IMR-90 (cell line): ENCODE measurements around the gene ATOH8. TPM values are rescaled to one million over a fixed set of nuclear protein-coding genes. Genes with fewer than 3 reads are reported as not detected.

Experiments used
- ATAC-seq: fragments of 200-7000 bp; cut with Tn5 transposase; 2 replicates; pipeline ENCODE4 v1.9.1; 2020; ENCODE audit warnings: low read depth, mild to moderate bottlenecking, moderate library complexity
- BruUV-seq: library from RNA; stranded (reverse); fragments of 400-500 nt; replicated peaks from 2 replicates; lab custom pipeline; 2021; lab: Mats Ljungman, UMichigan
- CTCF ChIA-PET: fragments of 300-600 bp; formaldehyde crosslinking; extraction: SDS; loops from one replicate; lab custom pipeline; 2021; ENCODE audit warnings: antibody characterized with exemption; lab: Yijun Ruan, JAX
- POLR2A ChIA-PET: fragments of 300-600 bp; sonication (Branson Sonifier 250); formaldehyde crosslinking; loops from one replicate; lab custom pipeline; 2022; ENCODE audit warnings: antibody characterized with exemption; ENCODE audit not compliant: unreplicated experiment; lab: Charles Lee
- DNase-seq: peaks from one replicate; pipeline ENCODE4 v3.0.0; 2013
- H2AFZ ChIP-seq: replicated peaks from 2 replicates; pipeline ENCODE3; 2013; ENCODE audit warnings: low read length, mild to moderate bottlenecking; ENCODE audit not compliant: poor library complexity
- H2AK5ac ChIP-seq: 2 replicates; pipeline ENCODE4 v1.6.1; 2013; ENCODE audit warnings: low read depth, low read length, inconsistent platforms
- H2AK9ac ChIP-seq: replicated peaks from 2 replicates; pipeline ENCODE3; 2013; ENCODE audit warnings: mild to moderate bottlenecking, low read depth, low read length, moderate library complexity; ENCODE audit not compliant: poor library complexity
- H2BK120ac ChIP-seq: 2 replicates; pipeline ENCODE4 v1.6.1; 2013; ENCODE audit warnings: low read depth, low read length, inconsistent platforms
- H2BK15ac ChIP-seq: 3 replicates; pipeline ENCODE4 v1.6.1; 2013; ENCODE audit warnings: low read depth, low read length, inconsistent platforms
- H2BK20ac ChIP-seq: 2 replicates; pipeline ENCODE4 v1.6.1; 2013; ENCODE audit warnings: low read depth, mild to moderate bottlenecking, inconsistent platforms, low read length, moderate library complexity
- H2BK5ac ChIP-seq: 2 replicates; pipeline ENCODE4 v1.6.1; 2013; ENCODE audit warnings: mild to moderate bottlenecking, low read depth, low read length, inconsistent platforms; ENCODE audit not compliant: poor library complexity, severe bottlenecking
- H3K14ac ChIP-seq: replicated peaks from 2 replicates; pipeline ENCODE4 v1.6.1; 2013; ENCODE audit warnings: low read depth, low read length, inconsistent platforms
- H3K18ac ChIP-seq: 2 replicates; pipeline ENCODE4 v1.6.1; 2013; ENCODE audit warnings: low read depth, low read length, control low read depth
- H3K23ac ChIP-seq: 2 replicates; pipeline ENCODE4 v1.6.1; 2013; ENCODE audit warnings: low read depth, low read length, inconsistent platforms
- H3K27ac ChIP-seq: 2 replicates; pipeline ENCODE4 v1.5.1; 2013; ENCODE audit warnings: mild to moderate bottlenecking, control low read depth, low read length; ENCODE audit not compliant: insufficient read depth
- H3K27me3 ChIP-seq: 2 replicates; pipeline ENCODE4 v1.6.1; 2013; ENCODE audit warnings: low read length; ENCODE audit not compliant: control insufficient read depth, insufficient read depth
- H3K36me3 ChIP-seq: 2 replicates; pipeline ENCODE4 v1.6.1; 2013; ENCODE audit warnings: low read length, mixed read lengths; ENCODE audit not compliant: control insufficient read depth, insufficient read depth
- H3K4ac ChIP-seq: 2 replicates; pipeline ENCODE4 v1.6.1; 2013; ENCODE audit warnings: low read depth, low read length, inconsistent platforms
- H3K4me1 ChIP-seq: 2 replicates; pipeline ENCODE4 v1.6.1; 2013; ENCODE audit warnings: low read length, mixed read lengths; ENCODE audit not compliant: control insufficient read depth, insufficient read depth
- H3K4me2 ChIP-seq: 2 replicates; pipeline ENCODE4 v1.6.1; 2013; ENCODE audit warnings: low read depth, mild to moderate bottlenecking, control low read depth, low read length, moderate library complexity
- H3K4me3 ChIP-seq: 2 replicates; pipeline ENCODE4 v1.5.1; 2013; ENCODE audit warnings: low read depth, mild to moderate bottlenecking, control low read depth, low read length, moderate library complexity; ENCODE audit not compliant: insufficient read depth
- H3K56ac ChIP-seq: 2 replicates; pipeline ENCODE4 v1.6.1; 2013; ENCODE audit warnings: low read length, inconsistent platforms; ENCODE audit not compliant: insufficient read depth; ENCODE audit errors: extremely low read depth
- H3K79me1 ChIP-seq, 2 experiments: 2 replicates each; pipeline ENCODE4 v1.6.1; 2013; ENCODE audit warnings: low read length in 2 of 2, inconsistent platforms in 1 of 2, low read depth in 1 of 2
- H3K9ac ChIP-seq: 2 replicates; pipeline ENCODE4 v1.6.1; 2013; ENCODE audit warnings: low read depth, low read length, control low read depth
- H3K9me1 ChIP-seq: 2 replicates; pipeline ENCODE4 v1.6.1; 2013; ENCODE audit warnings: low read length, inconsistent platforms; ENCODE audit not compliant: insufficient read depth
- H3K9me3 ChIP-seq: 2 replicates; pipeline ENCODE4 v1.6.1; 2013; ENCODE audit warnings: low read length; ENCODE audit not compliant: control insufficient read depth, insufficient read depth
- H4K20me1 ChIP-seq: 2 replicates; pipeline ENCODE4 v1.6.1; 2013; ENCODE audit warnings: low read length, inconsistent platforms; ENCODE audit not compliant: insufficient read depth
- H4K5ac ChIP-seq: 2 replicates; pipeline ENCODE4 v1.6.1; 2013; ENCODE audit warnings: mild to moderate bottlenecking, low read depth, low read length, control low read depth
- H4K8ac ChIP-seq, 2 experiments: 2 replicates each; pipeline ENCODE4 v1.6.1; 2013; ENCODE audit warnings: low read depth in 2 of 2, low read length in 2 of 2, control low read depth in 1 of 2, inconsistent platforms in 1 of 2
- H4K91ac ChIP-seq: 2 replicates; pipeline ENCODE4 v1.6.1; 2013; ENCODE audit warnings: low read depth, low read length, inconsistent platforms; ENCODE audit not compliant: insufficient read depth
- MAZ ChIP-seq: IDR thresholded peaks from 2 replicates; pipeline ENCODE4 v1.6.1; 2012; ENCODE audit warnings: low read depth, mild to moderate bottlenecking, low read length, improper control_type of control experiment, moderate library complexity, borderline replicate concordance
- SMC3 ChIP-seq: fragments of 150-350 bp; IDR thresholded peaks from 2 replicates; pipeline ENCODE4 v1.6.1; 2016; ENCODE audit warnings: low read depth, mild to moderate bottlenecking, antibody characterized with exemption, low read length, moderate library complexity
- USF2 ChIP-seq: fragments of 150-350 bp; IDR thresholded peaks from 2 replicates; pipeline ENCODE4 v1.6.1; 2017; ENCODE audit warnings: mild to moderate bottlenecking, antibody characterized with exemption, low read length, low read depth
- WGBS, 2 experiments: methylation state at CpG; one replicate each; pipeline versions ENCODE4 v1.1.5 to v1.1.7; 2013; ENCODE audit warnings: missing lambda C conversion rate in 2 of 2; ENCODE audit not compliant: insufficient read length in 1 of 2; ENCODE audit errors: extremely low coverage in 2 of 2; 5-methylcytosine and 5-hydroxymethylcytosine counted together
- dilution Hi-C: fragments of 300-500 bp; cut with HindIII; formaldehyde crosslinking; loops from one replicate; pipeline ENCODE4 v1.14.3; 2018; ENCODE audit warnings: low sequenced_read_pairs; ENCODE audit not compliant: unreplicated experiment
- in situ Hi-C: fragments of 300-500 bp; cut with MboI; formaldehyde crosslinking; loops from 3 replicates; pipeline ENCODE4 v1.14.3; 2019; ENCODE audit warnings: low sequenced_read_pairs, inconsistent platforms, mixed read lengths
- intact Hi-C: fragments of 100-400 bp; cut with micrococcal nuclease; formaldehyde crosslinking; loops from 2 replicates; pipeline ENCODE4 v1.10.0; 2022
- polyA plus RNA-seq, 3 experiments: library from polyadenylated mRNA; depleted of rRNA; stranded (reverse); fragments of >200 nt; gene quantifications; 2 replicates each; pipeline ENCODE4 v1.2.3, GENCODE V29; 2012; ENCODE audit warnings: low replicate concordance in 1 of 3
- total RNA-seq: library from RNA; depleted of rRNA; stranded (reverse); fragments of >200 nt; gene quantifications from 2 replicates; pipeline ENCODE4 v1.2.3, GENCODE V29; 2012

The ATOH8 gene
- total and polyA plus RNA-seq, 2 of the 4 experiments (the other 2 are of a cell fraction): 7.9 to 9.0 TPM

GRCh38 chr2:85819811-85820510, 66.2 kb downstream of the ATOH8 start:
- intact Hi-C loops: no loop called here
- Histone ChIP-seq H4K5ac (no peak overlapping the region), H3K23ac (no peak overlapping the region), H2AK9ac (no peak overlapping the region), H3K14ac (no peak overlapping the region), H3K36me3 (no peaks in the 10 kb centered on the region), H3K9me1 (no peaks in the 10 kb centered on the region), H4K20me1 (no peaks in the 10 kb centered on the region), H3K9me3 (no peaks in the 10 kb centered on the region), H3K18ac (no peak overlapping the region), H3K4me1 (peaks cover 2% of the 10 kb centered on the region; the same call in 1 of the 2 replicates), H2BK120ac (no peak overlapping the region), H3K9ac (no peak overlapping the region), H3K56ac (no peak overlapping the region), H2AK5ac (no peak overlapping the region), H2BK20ac (no peak overlapping the region), H4K8ac (no peak overlapping the region), H4K91ac (no peak overlapping the region), H3K4me2 (no peak overlapping the region), H3K4ac (no peak overlapping the region), H3K4me3 (no peak overlapping the region), H2BK15ac (no peak overlapping the region), H3K79me1 (no peaks in the 10 kb centered on the region), H2BK5ac (no peak overlapping the region), H2AFZ (peak overlapping the region; percentile 41), H3K27ac (no peak overlapping the region), H3K27me3 (peaks cover 14% of the 10 kb centered on the region)
- DNase-seq: no peak
- dilution Hi-C loops: no loop called here
- no peak for TF ChIP-seq SMC3
- TF ChIP-seq MAZ: no peak
- TF ChIP-seq USF2: no peak
- POLR2A ChIA-PET: no interaction called here
- no TSS peak for BruUV-seq
- ATAC-seq: no peak
- CTCF ChIA-PET: interaction anchor here (0.6 to 11.9 kb wide), 2 partner anchors 77 to 259 kb away, joined by 3 to 91 read pairs; no protein-coding TSS in a partner anchor
- in situ Hi-C loops: no loop called here
- WGBS, 2 experiments: 50% methylated on average over 2 of the region's 6 CpGs; no CpG with 5 or more reads in 1 of the 2 experiments
